Right lobe of liver (tissue), 6 donors: ENCODE data around the gene LCE1C. TPM values are rescaled to one million over a fixed set of nuclear protein-coding genes. Genes with fewer than 3 reads are reported as not detected.
A peak's percentile ranks its signal among the peaks of the same experiment; 100 is the strongest.

Experiments
- ATAC-seq, 4 donors: fragments of 200-7000 bp; cut with Tn5 transposase; one replicate each; pipeline ENCODE4 v1.9.1; 2020; ENCODE audit warnings: mild to moderate bottlenecking in 4 of 4, moderate library complexity in 4 of 4
- DNase-seq, 3 donors: peaks; one replicate each; pipeline ENCODE4 v3.0.0-alpha.2; 2020
- H3K27ac ChIP-seq, 3 donors: fragments of 200-600 bp; one replicate each; pipeline ENCODE4 v1.8.0; 2022
- H3K27me3 ChIP-seq, 2 donors: fragments of 200-600 bp; one replicate each; pipeline ENCODE4 v1.8.0; 2022
- H3K36me3 ChIP-seq, 4 donors: fragments of 200-600 bp; sonication (generic) in 1 of 4; one replicate each; pipeline versions ENCODE4 v1.5.1 to v1.8.0; 2017 to 2022; ENCODE audit warnings: control low read depth in 1 of 4
- H3K4me1 ChIP-seq, 4 donors: fragments of 200-600 bp; sonication (generic) in 1 of 4; one replicate each; pipeline versions ENCODE4 v1.5.1 to v1.8.0; 2017 to 2022; ENCODE audit warnings: control low read depth in 1 of 4
- H3K4me3 ChIP-seq, 3 donors: fragments of 200-600 bp; one replicate each; pipeline ENCODE4 v1.8.0; 2022
- H3K9me3 ChIP-seq, 4 donors: fragments of 200-600 bp; sonication (generic) in 1 of 4; one replicate each; pipeline versions ENCODE4 v1.5.1 to v1.8.0; 2017 to 2022; ENCODE audit warnings: control low read depth in 1 of 4
- CTCF ChIP-seq, 4 donors: fragments of 200-600 bp in 3 of 4; fragments of 450-650 bp in 1 of 4; IDR thresholded peaks; one replicate each; pipeline versions ENCODE4 v1.5.1 to v1.8.0; 2016 to 2022; ENCODE audit warnings: antibody characterized with exemption in 4 of 4, mild to moderate bottlenecking in 2 of 4
- POLR2A ChIP-seq: fragments of 450-650 bp; IDR thresholded peaks from one replicate; pipeline ENCODE4 v1.6.1; 2017; ENCODE audit warnings: antibody characterized with exemption, mild to moderate bottlenecking
- whole genome bisulfite sequencing: methylation state at CpG from one replicate; pipeline ENCODE4 v1.1.6; 2018; ENCODE audit warnings: low coverage, low lambda C conversion rate; ENCODE audit not compliant: insufficient coverage; ENCODE audit errors: missing lambda C conversion rate; 5-methylcytosine and 5-hydroxymethylcytosine counted together
- intact Hi-C, 2 donors: fragments of 100-400 bp; cut with DNase I; formaldehyde crosslinking; loops; one replicate each; pipeline versions ENCODE4 v1.11.2 to v1.14.1; 2022
- long read RNA-seq: library from polyadenylated mRNA; unstranded; transcript quantifications from one replicate; pipeline ENCODE4 v2.0.0, GENCODE V29; 2019
- total RNA-seq, 6 experiments: library from RNA; depleted of rRNA in 2 of 6; stranded (reverse); fragments of >200 nt in 2 of 6; fragmentation: NEBNext Ultra II Directional in 3 of 6; extraction: Animal tissue kit (Norgen Biotek cat#: 25700) in 3 of 6; gene quantifications; one replicate each; pipeline versions ENCODE4 v1.1.0 to v1.2.4, GENCODE V29; 2016 to 2023
- donor health status: DM: no; HTN: yes; CAD: no.
- donor health status: DM: no; HTN: no; CAD: no.
- donor health status: DM: no; HTN: no; CAD: no.
- donor health status: DM: no; HTN: yes; CAD: no.
- donor health status: DM: no; HTN: yes; CAD: no.

Gene LCE1C
- not detected for total RNA-seq
- long read RNA-seq: 0 reads

GRCh38 chr1:152806576-152806975, at the start of gene LCE1C:
Gene LCE1C (minus strand): TSS chr1:152806651. CDS start chr1:152805478, 1,173 bp downstream.
- Histone ChIP-seq H3K4me3 (no peak within 1 kb of the TSS), H3K9me3 (no peaks in the 10 kb centered on the region), H3K27ac (no peak within 1 kb of the TSS), H3K4me1 (no peaks in the 10 kb centered on the region), H3K27me3 (no peaks in the 10 kb centered on the region), H3K36me3 (no peaks in the 10 kb centered on the region)
- ATAC-seq (no peak), DNase-seq (no peak)
- TF ChIP-seq POLR2A: no peak
- no peak for TF ChIP-seq CTCF (IDR thresholded peaks at IDR 0.05)
- 25% methylated on average over 3 of the region's 3 CpGs for WGBS
- intact Hi-C loops: no loop called here

- TF ChIP-seq CTCF (IDR thresholded peaks at IDR 0.05) (no peak), POLR2A (no peak)
- Histone ChIP-seq H3K4me3 (no peak overlapping the region), H3K36me3 (no peaks in the 10 kb centered on the region), H3K9me3 (no peaks in the 10 kb centered on the region), H3K4me1 (no peaks in the 10 kb centered on the region), H3K27ac (no peak overlapping the region), H3K27me3 (no peaks in the 10 kb centered on the region)
- 0% methylated on average over 2 of the region's 2 CpGs for WGBS
- ATAC-seq (no peak), DNase-seq (no peak)
- intact Hi-C loops: no loop called here
These were observed 49.2 kb upstream of the LCE1C start for GRCh38 chr1:152855661-152856060.

- Histone ChIP-seq H3K27me3 (no peaks in the 10 kb centered on the region), H3K36me3 (no peaks in the 10 kb centered on the region), H3K9me3 (no peaks in the 10 kb centered on the region), H3K27ac (no peak within 1 kb of the TSS), H3K4me3 (no peak within 1 kb of the TSS), H3K4me1 (no peaks in the 10 kb centered on the region)
- intact Hi-C loops: no loop called here
- 60% methylated on average over 1 of the region's 3 CpGs for WGBS
- TF ChIP-seq POLR2A: no peak
- TF ChIP-seq CTCF (IDR thresholded peaks at IDR 0.05): no peak
- peak in 1 of 4 donors; percentile 50 for ATAC-seq
- no peak for DNase-seq
These were observed 36.1 kb upstream of the LCE1C start, which contains the start of gene LCE6A for GRCh38 chr1:152842556-152842955. Gene LCE6A (plus strand): TSS chr1:152842856. CDS start chr1:152843521, 665 bp downstream.

GRCh38 chr1:152836870-152837269, 30.4 kb upstream of the LCE1C start:
- ATAC-seq: no peak
- Histone ChIP-seq H3K27me3 (no peaks in the 10 kb centered on the region), H3K4me1 (no peaks in the 10 kb centered on the region), H3K9me3 (no peaks in the 10 kb centered on the region), H3K36me3 (no peaks in the 10 kb centered on the region), H3K27ac (no peak overlapping the region), H3K4me3 (no peak overlapping the region)
- WGBS: 8% methylated on average over 2 of the region's 2 CpGs
- DNase-seq: no peak
- TF ChIP-seq CTCF (IDR thresholded peaks at IDR 0.05) (no peak), POLR2A (no peak)
- intact Hi-C loops: no loop called here

GRCh38 chr1:152827173-152827572, 20.7 kb upstream of the LCE1C start, which contains the start of gene LCE1A:
Gene LCE1A (plus strand): TSS chr1:152827473. CDS start chr1:152827473, 0 bp downstream.
- WGBS: 40% methylated on average over 1 of the region's 2 CpGs
- H3K36me3 ChIP-seq: no peaks in the 10 kb centered on the region
- intact Hi-C loops: no loop called here
- ATAC-seq (no peak), DNase-seq (no peak)
- TF ChIP-seq POLR2A (no peak), CTCF (IDR thresholded peaks at IDR 0.05) (no peak)
- no peaks in the 10 kb centered on the region for H3K4me1 ChIP-seq
- H3K9me3 ChIP-seq: no peaks in the 10 kb centered on the region
- peaks cover 0 to 6% of the 10 kb centered on the region in 2 donors for H3K27me3 ChIP-seq
- H3K27ac ChIP-seq: no peak within 1 kb of the TSS
- no peak within 1 kb of the TSS for H3K4me3 ChIP-seq
